ENCODE results near the gene MAP3K14. TPM values are rescaled to one million over a fixed set of nuclear protein-coding genes. Genes with fewer than 3 reads are reported as not detected.

Gene MAP3K14
- total and polyA plus RNA-seq, 11 donors = 9.0 to 21.9 (median 11.4) TPM

GRCh38 chr17:45336390-45337182 lies 19.8 kb upstream of the MAP3K14 start:
- intact Hi-C loops (cut with DNase I) = no loop called here
- ATAC-seq (no peak), DNase-seq (no peak)
- H3K27me3 ChIP-seq = no peaks in the 10 kb centered on the region
- WGBS, 4 donors = 85 to 89% (median 87%) methylated on average over 9 of the region's 9 CpGs
- H3K9me3 ChIP-seq = no peaks in the 10 kb centered on the region
- no peak for TF ChIP-seq CTCF (IDR thresholded peaks at IDR 0.05)
- no peak for TF ChIP-seq POLR2A (IDR thresholded peaks at IDR 0.05)
- H3K27ac ChIP-seq = no peak overlapping the region
- H3K4me3 ChIP-seq = no peak overlapping the region
- no peaks in the 10 kb centered on the region for H3K36me3 ChIP-seq
- H3K4me1 ChIP-seq = peaks cover 0 to 43% (median 23%) of the 10 kb centered on the region in 12 donors

- Histone ChIP-seq H3K27ac (no peak overlapping the region), H3K9me3 (no peaks in the 10 kb centered on the region), H3K4me1 (peaks cover 0 to 37% (median 16%) of the 10 kb centered on the region in 12 donors), H3K36me3 (no peaks in the 10 kb centered on the region), H3K4me3 (no peak overlapping the region), H3K27me3 (no peaks in the 10 kb centered on the region)
- DNase-seq (no peak), ATAC-seq (no peak)
- no peak for TF ChIP-seq CTCF (IDR thresholded peaks at IDR 0.05)
- no peak for TF ChIP-seq POLR2A (IDR thresholded peaks at IDR 0.05)
- intact Hi-C loops (cut with DNase I) = no loop called here
- 86 to 97% (median 93%) methylated on average over 5 of the region's 5 CpGs for WGBS, 4 donors
These were observed 18.9 kb upstream of the MAP3K14 start for GRCh38 chr17:45335721-45336120.

GRCh38 chr17:45334701-45335677 lies 18.2 kb upstream of the MAP3K14 start:
- no peak for ATAC-seq
- H3K9me3 ChIP-seq = no peaks in the 10 kb centered on the region
- intact Hi-C loops (cut with DNase I) = no loop called here
- no peak for DNase-seq
- no peaks in the 10 kb centered on the region for H3K27me3 ChIP-seq
- H3K4me1 ChIP-seq = peaks cover 0 to 40% (median 16%) of the 10 kb centered on the region in 12 donors
- H3K36me3 ChIP-seq = no peaks in the 10 kb centered on the region
- no peak overlapping the region for H3K27ac ChIP-seq
- TF ChIP-seq POLR2A (IDR thresholded peaks at IDR 0.05) = no peak
- TF ChIP-seq CTCF (IDR thresholded peaks at IDR 0.05) = no peak
- no peak overlapping the region for H3K4me3 ChIP-seq
- 91 to 94% (median 94%) methylated on average over 11 of the region's 11 CpGs for WGBS, 4 donors

GRCh38 chr17:45334231-45334630 lies 17.4 kb upstream of the MAP3K14 start:
- no peaks in the 10 kb centered on the region for H3K9me3 ChIP-seq
- no peaks in the 10 kb centered on the region for H3K27me3 ChIP-seq
- intact Hi-C loops (cut with DNase I) = no loop called here
- H3K36me3 ChIP-seq = no peaks in the 10 kb centered on the region
- H3K4me1 ChIP-seq = peaks cover 0 to 42% (median 16%) of the 10 kb centered on the region in 12 donors
- TF ChIP-seq POLR2A (IDR thresholded peaks at IDR 0.05) (no peak), CTCF (IDR thresholded peaks at IDR 0.05) (no peak)
- no peak for ATAC-seq
- DNase-seq = no peak
- H3K27ac ChIP-seq = no peak overlapping the region
- no peak overlapping the region for H3K4me3 ChIP-seq
- WGBS, 4 donors = 100% methylated on average over 1 of the region's 1 CpG
